ENCODE data around the gene RTN4RL2. TPM values are rescaled to one million over a fixed set of nuclear protein-coding genes. Genes with fewer than 3 reads are reported as not detected.

The RTN4RL2 gene
- total RNA-seq, 4 donors from 2014 or later: 11.2 to 27.6 (median 17.1) TPM

- DNase-seq: peak in 1 of 2 donors; percentile 38
- 42 to 59% methylated on average over 11 to 18 of the region's 27 CpGs for WGBS, 2 donors
These were observed 16.6 kb downstream of the RTN4RL2 start for GRCh38 chr11:57476757-57477506.

GRCh38 chr11:57477507-57478189 is 17.3 kb downstream of the RTN4RL2 start:
- H3K9me3 ChIP-seq: no peaks in the 10 kb centered on the region
- H3K27ac ChIP-seq: no peak overlapping the region
- no peaks in the 10 kb centered on the region for H3K36me3 ChIP-seq
- no peak overlapping the region for H3K4me3 ChIP-seq (replicated peaks in 1 of 3)
- H3K4me1 ChIP-seq: peaks cover 4 to 18% of the 10 kb centered on the region in 2 donors
- intact Hi-C loops (cut with DNase I): no loop called here
- DNase-seq: no peak
- H3K27me3 ChIP-seq: no peaks in the 10 kb centered on the region
- TF ChIP-seq CTCF (IDR thresholded peaks at IDR 0.05) (no peak), POLR2A (IDR thresholded peaks at IDR 0.05) (no peak)
- WGBS, 2 donors: 91 to 93% methylated on average over 11 of the region's 11 CpGs

More at GRCh38 chr11:57476757-57477506, 16.6 kb downstream of the RTN4RL2 start:
- Histone ChIP-seq H3K27ac (no peak overlapping the region), H3K27me3 (no peaks in the 10 kb centered on the region), H3K4me3 (replicated peaks in 1 of 3) (peak overlapping the region in 1 of 3 donors; percentile 26), H3K9me3 (no peaks in the 10 kb centered on the region), H3K36me3 (no peaks in the 10 kb centered on the region), H3K4me1 (peaks cover 0 to 10% of the 10 kb centered on the region in 2 donors)
- TF ChIP-seq POLR2A (IDR thresholded peaks at IDR 0.05) (no peak), CTCF (IDR thresholded peaks at IDR 0.05) (peak in 1 of 6 experiments; percentile 15)
- intact Hi-C loops (cut with DNase I): no loop called here

GRCh38 chr11:57479021-57479663 is 18.8 kb downstream of the RTN4RL2 start:
- intact Hi-C loops (cut with DNase I): no loop called here
- peaks cover 11 to 26% of the 10 kb centered on the region in 2 donors for H3K4me1 ChIP-seq
- H3K4me3 ChIP-seq (replicated peaks in 1 of 3): no peak overlapping the region
- H3K36me3 ChIP-seq: no peaks in the 10 kb centered on the region
- no peaks in the 10 kb centered on the region for H3K27me3 ChIP-seq
- H3K27ac ChIP-seq: no peak overlapping the region
- no peak for DNase-seq
- no peaks in the 10 kb centered on the region for H3K9me3 ChIP-seq
- TF ChIP-seq CTCF (IDR thresholded peaks at IDR 0.05) (no peak), POLR2A (IDR thresholded peaks at IDR 0.05) (no peak)
- WGBS, 2 donors: 54 to 59% methylated on average over 8 to 11 of the region's 11 CpGs

GRCh38 chr11:57479911-57480310 is 19.6 kb downstream of the RTN4RL2 start:
- 52 to 53% methylated on average over 4 of the region's 4 CpGs for WGBS, 2 donors
- H3K4me1 ChIP-seq: peaks cover 11 to 24% of the 10 kb centered on the region in 2 donors

More at GRCh38 chr11:57479911-57480310, 19.6 kb downstream of the RTN4RL2 start:
- TF ChIP-seq POLR2A (IDR thresholded peaks at IDR 0.05): no peak
- no peak for TF ChIP-seq CTCF (IDR thresholded peaks at IDR 0.05)
- Histone ChIP-seq H3K27ac (no peak overlapping the region), H3K9me3 (no peaks in the 10 kb centered on the region), H3K27me3 (no peaks in the 10 kb centered on the region), H3K36me3 (peaks cover 0 to 6% of the 10 kb centered on the region in 2 donors), H3K4me3 (replicated peaks in 1 of 3) (no peak overlapping the region)
- intact Hi-C loops (cut with DNase I): loop anchor here (5.0 kb wide), 1 partner anchor 133 kb away; no protein-coding TSS in a partner anchor
- DNase-seq: no peak
